Uterus (tissue), 2 donors: ENCODE measurements around the gene KLC1.

Experiments used
- CTCF ChIP-seq, 4 experiments: fragments of 200-600 bp in 2 of 4; fragments of 450-650 bp in 2 of 4; sonication (generic) in 2 of 4; IDR thresholded peaks; one replicate each; pipeline ENCODE4 v1.5.1; 2016 to 2019; ENCODE audit warnings: antibody characterized with exemption in 4 of 4, mild to moderate bottlenecking in 2 of 4, moderate library complexity in 1 of 4
- POLR2A ChIP-seq, 2 donors: fragments of 450-650 bp; IDR thresholded peaks; one replicate each; pipeline ENCODE4 v1.6.1; 2016; ENCODE audit warnings: antibody characterized with exemption in 2 of 2, mild to moderate bottlenecking in 1 of 2, moderate library complexity in 1 of 2

GRCh38 chr14:103739793-103740501 lies 110.9 kb downstream of the KLC1 start:
- TF ChIP-seq CTCF (IDR thresholded peaks at IDR 0.05) (no peak), POLR2A (IDR thresholded peaks at IDR 0.05) (no peak)
